ENCODE measurements around the gene SLBP. TPM values are rescaled to one million over a fixed set of nuclear protein-coding genes. Genes with fewer than 3 reads are reported as not detected.
"Not testable (repeated sequence)": the region's sequence is repeated elsewhere in the genome, so short reads cannot be mapped to it uniquely, and the experiment has no call there.

The SLBP gene
- total and polyA plus RNA-seq, 12 donors: 10.9 to 17.7 (median 12.8) TPM

GRCh38 chr4:1708581-1708980 is 3.5 kb downstream of the SLBP start:
- DNase-seq: no peak
- TF ChIP-seq, protein P1, sequence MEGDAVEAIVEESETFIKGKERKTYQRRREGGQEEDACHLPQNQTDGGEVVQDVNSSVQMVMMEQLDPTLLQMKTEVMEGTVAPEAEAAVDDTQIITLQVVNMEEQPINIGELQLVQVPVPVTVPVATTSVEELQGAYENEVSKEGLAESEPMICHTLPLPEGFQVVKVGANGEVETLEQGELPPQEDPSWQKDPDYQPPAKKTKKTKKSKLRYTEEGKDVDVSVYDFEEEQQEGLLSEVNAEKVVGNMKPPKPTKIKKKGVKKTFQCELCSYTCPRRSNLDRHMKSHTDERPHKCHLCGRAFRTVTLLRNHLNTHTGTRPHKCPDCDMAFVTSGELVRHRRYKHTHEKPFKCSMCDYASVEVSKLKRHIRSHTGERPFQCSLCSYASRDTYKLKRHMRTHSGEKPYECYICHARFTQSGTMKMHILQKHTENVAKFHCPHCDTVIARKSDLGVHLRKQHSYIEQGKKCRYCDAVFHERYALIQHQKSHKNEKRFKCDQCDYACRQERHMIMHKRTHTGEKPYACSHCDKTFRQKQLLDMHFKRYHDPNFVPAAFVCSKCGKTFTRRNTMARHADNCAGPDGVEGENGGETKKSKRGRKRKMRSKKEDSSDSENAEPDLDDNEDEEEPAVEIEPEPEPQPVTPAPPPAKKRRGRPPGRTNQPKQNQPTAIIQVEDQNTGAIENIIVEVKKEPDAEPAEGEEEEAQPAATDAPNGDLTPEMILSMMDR (IDR thresholded peaks at IDR 0.05): no peak
- intact Hi-C loops (cut with DNase I): no loop called here

DNA sequence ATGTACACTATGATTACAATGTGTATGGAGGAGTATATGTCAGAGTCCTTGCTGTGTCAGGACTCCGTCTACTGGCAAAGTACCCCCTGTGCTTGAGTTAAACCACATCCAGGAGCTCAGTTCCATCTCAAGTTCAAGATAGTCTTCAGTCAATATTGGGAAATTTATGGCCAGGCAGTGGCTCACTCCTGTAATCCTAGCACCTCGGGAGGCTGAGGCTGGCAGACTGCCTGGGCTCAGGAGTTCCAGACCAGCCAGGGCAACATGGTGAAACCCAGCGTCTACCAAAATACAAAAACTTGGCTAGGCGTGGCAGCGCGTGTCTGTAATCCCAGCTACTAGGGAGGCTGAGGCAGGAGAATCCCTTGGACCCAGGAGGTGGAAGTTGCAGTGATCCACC is 5.8 kb downstream of the SLBP start:
- H3K4me1 ChIP-seq: peaks cover 5 to 39% (median 15%) of the 10 kb centered on the region in 9 donors
- ATAC-seq (no peak), DNase-seq (no peak)
- intact Hi-C loops (cut with DNase I): no loop called here
- TF ChIP-seq, protein P1 (IDR thresholded peaks at IDR 0.05): no peak
- H3K36me3 ChIP-seq: peaks cover 0 to 67% (median 5%) of the 10 kb centered on the region in 9 donors
- H3K9me3 ChIP-seq: no peaks in the 10 kb centered on the region
- H3K4me3 ChIP-seq: no peak overlapping the region
- H3K27me3 ChIP-seq: no peaks in the 10 kb centered on the region
- 93 to 95% methylated on average over 6 of the region's 6 CpGs for WGBS, 2 donors
- H3K27ac ChIP-seq: no peak overlapping the region

More at GRCh38 chr4:1708581-1708980, 3.5 kb downstream of the SLBP start:
- Histone ChIP-seq H3K4me3 (no peak overlapping the region), H3K27ac (no peak overlapping the region), H3K9me3 (no peaks in the 10 kb centered on the region), H3K27me3 (no peaks in the 10 kb centered on the region), H3K4me1 (peaks cover 8 to 44% (median 22%) of the 10 kb centered on the region in 9 donors), H3K36me3 (peaks cover 0 to 45% (median under 1%) of the 10 kb centered on the region in 9 donors)
- no peak for ATAC-seq
- 28 to 44% methylated on average over 1 of the region's 1 CpG for WGBS, 2 donors

- peaks cover 0 to 74% (median 5%) of the 10 kb centered on the region in 9 donors for H3K36me3 ChIP-seq
- intact Hi-C loops (cut with DNase I): no loop called here
- H3K4me3 ChIP-seq: no peak overlapping the region
- WGBS, 2 donors: 97 to 98% methylated on average over 6 of the region's 6 CpGs
- DNase-seq (no peak), ATAC-seq (no peak)
- TF ChIP-seq, protein P1 (IDR thresholded peaks at IDR 0.05): no peak
- H3K27me3 ChIP-seq: no peaks in the 10 kb centered on the region
- no peaks in the 10 kb centered on the region for H3K9me3 ChIP-seq
- no peak overlapping the region for H3K27ac ChIP-seq
- peaks cover 2 to 32% (median 9%) of the 10 kb centered on the region in 9 donors for H3K4me1 ChIP-seq
Measured at GRCh38 chr4:1705732-1706131, 6.4 kb downstream of the SLBP start.

- Histone ChIP-seq H3K4me1 (peaks cover 0 to 15% (median 0%) of the 10 kb centered on the region in 9 donors), H3K36me3 (peaks cover 0 to 79% (median 14%) of the 10 kb centered on the region in 9 donors), H3K9me3 (no peaks in the 10 kb centered on the region), H3K4me3 (no peak overlapping the region), H3K27me3 (no peaks in the 10 kb centered on the region), H3K27ac (no peak overlapping the region)
- WGBS, 2 donors: 90 to 98% methylated on average over 1 of the region's 1 CpG
- DNase-seq (no peak), ATAC-seq (no peak)
- TF ChIP-seq, protein P1 (IDR thresholded peaks at IDR 0.05): no peak
- intact Hi-C loops (cut with DNase I): no loop called here
Measured at GRCh38 chr4:1703867-1704266, 8.3 kb downstream of the SLBP start.

DNA sequence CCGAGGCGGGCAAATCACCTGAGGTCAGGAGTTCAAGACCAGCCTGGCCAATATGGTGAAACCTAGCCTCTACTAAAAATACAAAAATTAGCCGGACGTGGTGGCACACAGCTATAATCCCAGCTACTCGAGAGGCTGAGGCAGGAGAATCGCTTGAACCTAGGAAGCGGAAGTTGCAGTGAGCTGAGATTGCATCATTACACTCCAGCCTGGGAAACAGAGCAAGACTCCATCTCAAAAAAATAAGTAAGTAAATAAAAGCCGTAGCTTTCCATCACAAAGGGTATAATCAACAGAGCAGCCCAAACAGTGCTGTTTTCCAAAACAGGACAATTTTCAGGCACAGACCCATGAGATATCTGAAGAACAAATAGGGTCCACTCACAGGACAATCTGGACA is 10.4 kb downstream of the SLBP start:
- intact Hi-C loops (cut with DNase I); DNase-seq; ATAC-seq; H3K4me1 ChIP-seq; H3K9me3 ChIP-seq; H3K27me3 ChIP-seq; H3K4me3 ChIP-seq: not testable (repeated sequence)
- Histone ChIP-seq H3K27ac (peak overlapping the region in 1 of 10 donors; percentile 21), H3K36me3 (peaks cover 0 to 100% (median 31%) of the 10 kb centered on the region in 9 donors)
- WGBS, 2 donors: 91 to 92% methylated on average over 8 of the region's 8 CpGs

Data from heart right ventricle (tissue), 16 donors.